ENCODE measurements around the gene STX10. TPM values are rescaled to one million over a fixed set of nuclear protein-coding genes. Genes with fewer than 3 reads are reported as not detected.
A peak's percentile ranks its signal among the peaks of the same experiment; 100 is the strongest.
"Not testable (repeated sequence)": the region's sequence is repeated elsewhere in the genome, so short reads cannot be mapped to it uniquely, and the experiment has no call there.

Gene STX10
- polyA plus RNA-seq, 1 donor = 49.0 TPM

DNA sequence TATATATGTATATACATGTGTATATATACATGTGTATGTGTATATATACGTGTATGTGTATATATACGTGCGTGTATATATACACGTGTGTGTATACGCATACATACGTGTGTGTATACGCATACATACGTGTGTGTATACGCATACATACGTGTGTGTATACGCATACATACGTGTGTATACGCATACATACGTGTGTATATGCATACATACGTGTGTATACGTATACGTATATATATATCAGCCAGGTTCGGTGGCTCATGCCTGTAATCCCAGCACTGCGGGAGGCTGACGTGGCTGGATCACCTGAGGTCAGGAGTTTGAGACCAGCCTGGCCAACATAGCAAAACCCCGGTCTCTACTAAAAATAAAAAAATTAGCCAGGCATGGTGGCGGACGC lies 34.8 kb upstream of the STX10 start:
- H3K27me3 ChIP-seq (ENCODE audit: control insufficient read depth, insufficient read depth, low read length); H3K27ac ChIP-seq (ENCODE audit: low read length); H3K4me1 ChIP-seq (ENCODE audit: control insufficient read depth, insufficient read depth, low read length); H3K36me3 ChIP-seq (ENCODE audit: control insufficient read depth, insufficient read depth, low read length); H3K9me3 ChIP-seq (ENCODE audit: control insufficient read depth, low read depth, low read length); DNase-seq; H3K4me3 ChIP-seq (ENCODE audit: low read length): not testable (repeated sequence)
- no CpG with 5 or more reads among the region's 23 CpGs for WGBS (ENCODE audit: insufficient coverage, low lambda C conversion rate)

GRCh38 chr19:13181747-13182388 lies 31.7 kb upstream of the STX10 start:
- Histone ChIP-seq H3K4me1 (ENCODE audit: control insufficient read depth, insufficient read depth, low read length) (peaks cover 6% of the 10 kb centered on the region), H3K27me3 (ENCODE audit: control insufficient read depth, insufficient read depth, low read length) (no peaks in the 10 kb centered on the region), H3K9me3 (ENCODE audit: control insufficient read depth, low read depth, low read length) (no peaks in the 10 kb centered on the region), H3K27ac (ENCODE audit: low read length) (no peak overlapping the region), H3K4me3 (ENCODE audit: low read length) (no peak overlapping the region), H3K36me3 (ENCODE audit: control insufficient read depth, insufficient read depth, low read length) (no peaks in the 10 kb centered on the region)
- DNase-seq = peak in 1 of 2 donors; percentile 23
- WGBS (ENCODE audit: insufficient coverage, low lambda C conversion rate) = no CpG with 5 or more reads among the region's 16 CpGs

DNA sequence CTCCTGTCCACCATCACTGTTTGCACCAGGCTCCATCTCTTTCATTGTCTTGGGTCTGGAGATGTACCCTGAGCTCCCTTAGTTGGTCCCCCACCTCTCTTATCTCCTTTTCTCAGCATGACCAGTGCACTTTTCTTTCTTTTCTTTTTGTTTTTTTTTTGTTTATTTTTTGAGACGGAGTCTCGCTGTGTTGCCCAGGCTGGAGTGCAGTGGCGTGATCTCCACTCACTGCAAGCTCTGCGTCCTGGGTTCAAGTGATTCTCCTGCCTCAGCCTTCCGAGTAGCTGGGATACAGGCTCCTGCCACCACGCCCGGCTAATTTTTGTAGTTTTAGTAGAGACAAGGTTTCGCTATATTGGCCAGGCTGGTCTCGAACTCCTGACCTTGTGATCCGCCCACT lies 28.1 kb upstream of the STX10 start:
- WGBS (ENCODE audit: insufficient coverage, low lambda C conversion rate) = no CpG with 5 or more reads among the region's 10 CpGs
- H3K4me3 ChIP-seq (ENCODE audit: low read length); H3K9me3 ChIP-seq (ENCODE audit: control insufficient read depth, low read depth, low read length); H3K27me3 ChIP-seq (ENCODE audit: control insufficient read depth, insufficient read depth, low read length); H3K27ac ChIP-seq (ENCODE audit: low read length); DNase-seq; H3K4me1 ChIP-seq (ENCODE audit: control insufficient read depth, insufficient read depth, low read length); H3K36me3 ChIP-seq (ENCODE audit: control insufficient read depth, insufficient read depth, low read length): not testable (repeated sequence)

DNA sequence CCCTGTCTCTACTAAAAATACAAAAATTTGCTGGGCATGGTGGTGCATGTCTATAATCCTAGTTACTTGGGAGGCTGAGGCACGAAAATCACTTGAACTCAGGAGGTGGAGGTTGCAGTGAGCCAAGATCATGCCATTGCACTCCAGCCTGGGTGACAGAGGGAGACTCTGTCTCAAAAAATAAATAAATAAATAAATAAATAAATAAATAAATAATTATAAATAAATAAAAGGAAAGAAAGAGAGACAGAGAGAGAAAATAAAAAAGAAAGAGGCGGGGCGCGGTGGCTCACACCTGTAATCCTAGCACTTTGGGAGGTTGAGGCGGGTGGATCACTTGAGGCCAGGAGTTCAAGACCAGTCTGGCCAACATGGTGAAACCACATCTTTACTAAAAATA lies 27.4 kb upstream of the STX10 start:
- H3K27me3 ChIP-seq (ENCODE audit: control insufficient read depth, insufficient read depth, low read length); H3K4me1 ChIP-seq (ENCODE audit: control insufficient read depth, insufficient read depth, low read length); DNase-seq; H3K27ac ChIP-seq (ENCODE audit: low read length); H3K9me3 ChIP-seq (ENCODE audit: control insufficient read depth, low read depth, low read length); H3K4me3 ChIP-seq (ENCODE audit: low read length); H3K36me3 ChIP-seq (ENCODE audit: control insufficient read depth, insufficient read depth, low read length): not testable (repeated sequence)
- no CpG with 5 or more reads among the region's 5 CpGs for WGBS (ENCODE audit: insufficient coverage, low lambda C conversion rate)

GRCh38 chr19:13176345-13176744 lies 26.2 kb upstream of the STX10 start:
- Histone ChIP-seq H3K9me3 (ENCODE audit: control insufficient read depth, low read depth, low read length) (no peaks in the 10 kb centered on the region), H3K4me1 (ENCODE audit: control insufficient read depth, insufficient read depth, low read length) (peaks cover 11% of the 10 kb centered on the region), H3K36me3 (ENCODE audit: control insufficient read depth, insufficient read depth, low read length) (no peaks in the 10 kb centered on the region), H3K4me3 (ENCODE audit: low read length) (no peak overlapping the region), H3K27ac (ENCODE audit: low read length) (no peak overlapping the region), H3K27me3 (ENCODE audit: control insufficient read depth, insufficient read depth, low read length) (no peaks in the 10 kb centered on the region)
- DNase-seq = no peak
- 67% methylated on average over 1 of the region's 8 CpGs for WGBS (ENCODE audit: insufficient coverage, low lambda C conversion rate)

- Histone ChIP-seq H3K9me3 (ENCODE audit: control insufficient read depth, low read depth, low read length) (no peaks in the 10 kb centered on the region), H3K4me3 (ENCODE audit: low read length) (no peak overlapping the region), H3K27me3 (ENCODE audit: control insufficient read depth, insufficient read depth, low read length) (no peaks in the 10 kb centered on the region), H3K36me3 (ENCODE audit: control insufficient read depth, insufficient read depth, low read length) (no peaks in the 10 kb centered on the region), H3K27ac (ENCODE audit: low read length) (no peak overlapping the region), H3K4me1 (ENCODE audit: control insufficient read depth, insufficient read depth, low read length) (peaks cover 30% of the 10 kb centered on the region)
- DNase-seq = no peak
- no CpG with 5 or more reads among the region's 12 CpGs for WGBS (ENCODE audit: insufficient coverage, low lambda C conversion rate)
Measured at GRCh38 chr19:13173139-13173737, 23.1 kb upstream of the STX10 start.

DNA sequence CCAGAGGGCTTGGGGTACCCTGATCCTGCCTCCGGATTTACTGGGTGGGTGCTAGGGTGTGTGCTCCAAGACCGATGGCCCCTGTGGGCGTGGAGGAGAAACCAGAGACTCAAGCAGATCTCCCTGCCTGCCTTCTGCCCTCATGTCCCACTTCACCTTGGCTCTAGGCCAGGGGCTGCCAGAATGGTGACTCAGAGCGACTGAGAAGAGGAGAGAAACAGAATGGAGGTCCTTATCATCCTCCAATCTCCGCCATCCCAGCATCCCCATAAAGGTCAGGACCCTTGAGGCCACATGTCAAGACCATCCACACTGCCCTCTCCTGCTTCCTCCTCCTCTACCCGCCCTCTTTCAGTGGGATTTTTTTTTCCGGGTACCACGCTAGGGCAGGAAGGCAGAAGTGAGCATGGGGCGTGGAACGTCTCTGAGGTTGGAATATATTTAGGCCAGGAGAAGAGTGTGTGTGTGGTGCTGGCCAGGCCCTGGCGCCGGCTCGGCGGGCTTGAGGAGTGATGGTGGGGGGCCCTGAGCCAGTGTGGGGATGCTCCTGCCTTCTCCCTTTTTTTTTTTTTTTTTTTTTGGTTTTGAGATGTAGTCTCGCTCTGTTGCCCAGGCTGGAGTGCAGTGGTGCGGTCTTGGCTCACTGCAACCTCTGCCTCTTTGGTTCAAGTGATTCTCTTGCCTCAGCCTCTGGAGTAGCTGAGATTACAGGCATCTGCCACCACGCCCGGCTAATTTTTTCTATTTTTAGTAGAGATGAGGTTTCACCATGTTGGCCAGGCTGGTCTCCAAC lies 22.4 kb upstream of the STX10 start:
- H3K4me1 ChIP-seq (ENCODE audit: control insufficient read depth, insufficient read depth, low read length) = peaks cover 30% of the 10 kb centered on the region
- H3K27ac ChIP-seq (ENCODE audit: low read length) = peak overlapping the region; percentile 29
- H3K36me3 ChIP-seq (ENCODE audit: control insufficient read depth, insufficient read depth, low read length) = no peaks in the 10 kb centered on the region
- no peaks in the 10 kb centered on the region for H3K9me3 ChIP-seq (ENCODE audit: control insufficient read depth, low read depth, low read length)
- H3K27me3 ChIP-seq (ENCODE audit: control insufficient read depth, insufficient read depth, low read length) = no peaks in the 10 kb centered on the region
- H3K4me3 ChIP-seq (ENCODE audit: low read length) = no peak overlapping the region
- DNase-seq = peak in 1 of 2 donors; percentile 78
- no CpG with 5 or more reads among the region's 18 CpGs for WGBS (ENCODE audit: insufficient coverage, low lambda C conversion rate)

- no CpG with 5 or more reads among the region's 7 CpGs for WGBS (ENCODE audit: insufficient coverage, low lambda C conversion rate)
- Histone ChIP-seq H3K4me1 (ENCODE audit: control insufficient read depth, insufficient read depth, low read length) (peaks cover 35% of the 10 kb centered on the region), H3K27me3 (ENCODE audit: control insufficient read depth, insufficient read depth, low read length) (no peaks in the 10 kb centered on the region), H3K4me3 (ENCODE audit: low read length) (no peak overlapping the region), H3K27ac (ENCODE audit: low read length) (no peak overlapping the region), H3K9me3 (ENCODE audit: control insufficient read depth, low read depth, low read length) (no peaks in the 10 kb centered on the region), H3K36me3 (ENCODE audit: control insufficient read depth, insufficient read depth, low read length) (no peaks in the 10 kb centered on the region)
- no peak for DNase-seq
Measured at GRCh38 chr19:13171146-13171545, 21.0 kb upstream of the STX10 start.

GRCh38 chr19:13169769-13170168 lies 19.6 kb upstream of the STX10 start:
- Histone ChIP-seq H3K27me3 (ENCODE audit: control insufficient read depth, insufficient read depth, low read length) (no peaks in the 10 kb centered on the region), H3K27ac (ENCODE audit: low read length) (peak overlapping the region; percentile 100), H3K9me3 (ENCODE audit: control insufficient read depth, low read depth, low read length) (no peaks in the 10 kb centered on the region), H3K4me3 (ENCODE audit: low read length) (no peak overlapping the region), H3K36me3 (ENCODE audit: control insufficient read depth, insufficient read depth, low read length) (no peaks in the 10 kb centered on the region), H3K4me1 (ENCODE audit: control insufficient read depth, insufficient read depth, low read length) (peaks cover 49% of the 10 kb centered on the region)
- WGBS (ENCODE audit: insufficient coverage, low lambda C conversion rate) = no CpG with 5 or more reads among the region's 5 CpGs
- DNase-seq = peak in 1 of 2 donors; percentile 50

DNA sequence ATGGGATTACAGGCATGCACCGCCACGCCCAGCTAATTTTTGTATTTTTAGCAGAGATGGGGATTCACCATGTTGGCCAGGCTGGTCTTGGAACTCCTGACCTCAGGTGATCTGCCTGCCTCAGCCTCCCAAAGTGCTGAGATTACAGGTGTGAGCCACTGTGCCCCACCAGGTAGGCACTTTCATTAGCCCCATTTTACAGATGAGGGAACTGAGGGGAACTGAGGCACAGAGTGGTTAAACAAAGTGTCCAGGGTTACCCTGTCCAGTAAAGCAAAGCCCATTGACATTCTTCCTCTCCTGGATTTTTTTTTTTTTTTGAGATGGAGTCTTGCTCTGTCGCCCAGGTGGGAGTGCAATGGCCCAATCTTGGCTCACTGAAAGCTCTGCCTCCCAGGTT lies 16.0 kb upstream of the STX10 start:
- Histone ChIP-seq H3K4me1 (ENCODE audit: control insufficient read depth, insufficient read depth, low read length) (peaks cover 66% of the 10 kb centered on the region), H3K27ac (ENCODE audit: low read length) (peak overlapping the region; percentile 100)
- H3K9me3 ChIP-seq (ENCODE audit: control insufficient read depth, low read depth, low read length); H3K36me3 ChIP-seq (ENCODE audit: control insufficient read depth, insufficient read depth, low read length); DNase-seq; H3K4me3 ChIP-seq (ENCODE audit: low read length); H3K27me3 ChIP-seq (ENCODE audit: control insufficient read depth, insufficient read depth, low read length): not testable (repeated sequence)
- no CpG with 5 or more reads among the region's 3 CpGs for WGBS (ENCODE audit: insufficient coverage, low lambda C conversion rate)

Data from large intestine (tissue), 3 donors.